ENCODE measurements around the gene TENM4. TPM values are rescaled to one million over a fixed set of nuclear protein-coding genes. Genes with fewer than 3 reads are reported as not detected.

The TENM4 gene
- total RNA-seq, 4 donors from 2014 or later = 0.88 to 61.5 (median 4.0) TPM

GRCh38 chr11:79403839-79404238 lies 37.0 kb downstream of the TENM4 start:
- Histone ChIP-seq H3K36me3 (no peaks in the 10 kb centered on the region), H3K27ac (no peak overlapping the region), H3K27me3 (no peaks in the 10 kb centered on the region), H3K4me1 (no peaks in the 10 kb centered on the region), H3K9me3 (no peaks in the 10 kb centered on the region), H3K4me3 (no peak overlapping the region)
- TF ChIP-seq POLR2A (IDR thresholded peaks at IDR 0.05) (no peak), CTCF (IDR thresholded peaks at IDR 0.05) (no peak)
- no peak for DNase-seq
- intact Hi-C loops (cut with DNase I; ENCODE audit: low total_unique reads) = no loop called here

- TF ChIP-seq CTCF (IDR thresholded peaks at IDR 0.05) = no peak
- no peak for TF ChIP-seq POLR2A (IDR thresholded peaks at IDR 0.05)
- H3K9me3 ChIP-seq = no peaks in the 10 kb centered on the region
- H3K27ac ChIP-seq = no peak overlapping the region
- no peaks in the 10 kb centered on the region for H3K4me1 ChIP-seq
- no peak for DNase-seq
- H3K4me3 ChIP-seq = no peak overlapping the region
- H3K27me3 ChIP-seq = no peaks in the 10 kb centered on the region
- no peaks in the 10 kb centered on the region for H3K36me3 ChIP-seq
- intact Hi-C loops (cut with DNase I; ENCODE audit: low total_unique reads) = no loop called here
These were observed 37.9 kb downstream of the TENM4 start for GRCh38 chr11:79402912-79403311.

DNA sequence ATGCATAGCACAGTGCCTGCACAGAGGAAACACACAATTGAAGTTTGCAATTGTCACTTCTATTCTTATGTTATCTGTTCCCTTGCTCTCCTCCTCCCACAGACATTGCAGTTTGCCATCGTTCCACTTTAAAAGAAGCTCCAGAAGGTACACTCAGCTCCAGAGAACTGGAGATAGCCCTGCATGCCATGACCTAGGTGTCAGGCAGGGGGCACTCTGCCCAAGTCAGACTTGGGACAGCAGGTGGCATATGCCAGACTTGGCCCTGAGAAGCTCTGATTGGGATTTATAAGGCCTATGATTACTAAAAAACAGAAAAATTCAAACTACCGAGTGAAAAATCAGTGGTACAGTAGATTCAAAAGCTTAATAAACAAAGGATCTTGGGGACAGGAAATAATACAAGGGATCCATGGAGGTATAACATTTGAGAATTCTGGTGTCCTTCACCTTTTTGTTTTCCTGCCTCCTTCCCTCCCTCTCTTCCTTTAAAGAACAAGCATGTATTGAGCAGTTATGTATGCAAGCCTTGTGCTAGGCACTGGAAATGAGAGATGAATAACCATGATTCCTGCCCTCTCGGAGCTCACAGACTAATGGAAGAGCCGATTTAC lies 40.0 kb downstream of the TENM4 start:
- no peak overlapping the region for H3K27ac ChIP-seq
- no peaks in the 10 kb centered on the region for H3K9me3 ChIP-seq
- H3K4me1 ChIP-seq = no peaks in the 10 kb centered on the region
- H3K36me3 ChIP-seq = no peaks in the 10 kb centered on the region
- H3K4me3 ChIP-seq = no peak overlapping the region
- TF ChIP-seq POLR2A (IDR thresholded peaks at IDR 0.05) = no peak
- peak in 1 of 4 experiments; percentile 22 for TF ChIP-seq CTCF (IDR thresholded peaks at IDR 0.05)
- H3K27me3 ChIP-seq = no peaks in the 10 kb centered on the region
- no peak for DNase-seq
- intact Hi-C loops (cut with DNase I; ENCODE audit: low total_unique reads) = no loop called here

DNA sequence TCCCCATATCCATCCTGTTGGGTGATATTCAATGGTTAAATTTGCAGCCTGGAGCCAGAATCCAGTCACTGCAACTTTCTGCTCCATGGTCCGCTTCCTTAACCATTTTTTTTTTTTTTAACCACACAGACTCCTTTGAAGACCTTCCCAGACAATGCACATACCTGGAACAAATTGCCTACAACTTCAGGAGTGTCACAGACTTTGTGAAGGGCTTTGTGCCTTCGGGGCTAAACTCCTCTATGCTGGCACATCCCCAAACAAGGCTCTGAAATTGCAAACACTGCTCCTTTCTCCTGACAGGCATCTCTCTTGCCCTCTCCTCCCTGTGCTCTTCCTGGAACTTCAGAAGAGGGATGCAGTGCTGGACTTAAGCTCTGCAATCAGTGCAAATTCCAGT lies 40.6 kb downstream of the TENM4 start:
- no peak overlapping the region for H3K4me3 ChIP-seq
- no peak for DNase-seq
- no peaks in the 10 kb centered on the region for H3K9me3 ChIP-seq
- intact Hi-C loops (cut with DNase I; ENCODE audit: low total_unique reads) = no loop called here
- no peaks in the 10 kb centered on the region for H3K27me3 ChIP-seq
- H3K4me1 ChIP-seq = no peaks in the 10 kb centered on the region
- TF ChIP-seq POLR2A (IDR thresholded peaks at IDR 0.05) (no peak), CTCF (IDR thresholded peaks at IDR 0.05) (no peak)
- no peak overlapping the region for H3K27ac ChIP-seq
- H3K36me3 ChIP-seq = no peaks in the 10 kb centered on the region

DNA sequence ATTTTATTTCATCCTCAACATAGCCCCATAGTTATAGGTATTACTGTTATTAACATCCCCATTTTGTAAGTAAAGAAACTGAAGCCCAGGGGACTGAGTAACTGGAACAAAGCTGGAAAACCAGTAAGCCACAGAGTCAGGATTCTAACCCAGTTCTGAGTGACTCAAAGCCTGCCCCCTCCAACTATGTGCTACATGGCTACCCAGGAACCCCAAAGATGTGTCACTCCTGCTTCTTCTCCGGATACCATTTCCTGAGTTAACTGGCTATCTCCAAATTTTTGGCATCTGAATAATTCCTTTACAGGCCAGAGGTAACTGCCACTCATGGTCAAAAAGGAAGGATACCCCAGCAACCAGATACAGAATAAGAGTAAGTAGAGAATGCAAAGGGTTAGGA lies 43.6 kb downstream of the TENM4 start:
- no peak for DNase-seq
- intact Hi-C loops (cut with DNase I; ENCODE audit: low total_unique reads) = no loop called here
- H3K4me1 ChIP-seq = no peaks in the 10 kb centered on the region
- no peaks in the 10 kb centered on the region for H3K27me3 ChIP-seq
- no peak overlapping the region for H3K4me3 ChIP-seq
- no peak overlapping the region for H3K27ac ChIP-seq
- no peaks in the 10 kb centered on the region for H3K36me3 ChIP-seq
- H3K9me3 ChIP-seq = no peaks in the 10 kb centered on the region
- TF ChIP-seq CTCF (IDR thresholded peaks at IDR 0.05) = no peak
- no peak for TF ChIP-seq POLR2A (IDR thresholded peaks at IDR 0.05)

Measured in uterus (tissue), 4 donors.